Activated naive CD4-positive, alpha-beta T cell treated with anti-CD3 and anti-CD28 coated beads, Interleukin-2, amount 10 ng/mL, durations not matched to agents 7 days and 5 days (primary cell): ENCODE data around the gene CSNK1G3.

ENCODE experiments used
- CTCF ChIA-PET: fragments of 350-600 bp; sonication (Branson Sonifier 250); formaldehyde crosslinking; loops from one replicate; lab custom pipeline; 2021; ENCODE audit warnings: antibody characterized with exemption; lab: Charles Lee
- DNase-seq: peaks from one replicate; pipeline ENCODE4 v3.0.0-alpha.2; 2020
- H3K27ac Mint-ChIP-seq: one replicate; pipeline ENCODE4 v1.8.0; 2021; ENCODE audit warnings: mild to moderate bottlenecking, moderate library complexity, mixed read lengths
- H3K27me3 Mint-ChIP-seq: one replicate; pipeline ENCODE4 v1.8.0; 2021; ENCODE audit warnings: mild to moderate bottlenecking, mixed read lengths
- H3K36me3 Mint-ChIP-seq: one replicate; pipeline ENCODE4 v1.8.0; 2021; ENCODE audit warnings: mixed read lengths
- H3K4me1 Mint-ChIP-seq: one replicate; pipeline ENCODE4 v1.8.0; 2021; ENCODE audit warnings: mixed read lengths
- H3K4me3 Mint-ChIP-seq: one replicate; pipeline ENCODE4 v1.8.0; 2021; ENCODE audit warnings: mild to moderate bottlenecking, moderate library complexity, mixed read lengths
- H3K9me3 Mint-ChIP-seq: one replicate; pipeline ENCODE4 v1.8.0; 2021; ENCODE audit warnings: mixed read lengths

CSNK1G3 gene

DNA sequence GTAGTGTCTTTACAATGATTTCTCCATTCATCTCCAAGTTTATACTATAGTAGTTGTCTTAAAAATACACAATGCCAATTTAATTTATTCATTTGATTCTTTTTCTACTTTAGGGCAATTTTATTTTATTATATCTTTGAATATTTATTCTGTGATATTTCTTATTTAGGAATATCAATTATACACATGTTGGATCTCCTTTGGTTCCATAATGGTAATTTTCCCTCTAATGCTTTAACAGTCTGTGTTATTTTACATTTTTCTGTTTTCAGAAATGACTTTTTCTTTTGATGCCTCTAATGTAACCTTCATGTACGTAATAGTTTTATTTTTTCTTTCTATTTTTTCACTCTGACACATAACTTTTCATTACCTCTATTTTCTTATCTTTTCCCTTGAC lies 153.0 kb downstream of the CSNK1G3 start:
- Mint-ChIP-seq H3K4me3 (no peak overlapping the region), H3K27me3 (peaks cover 4% of the 10 kb centered on the region), H3K36me3 (no peaks in the 10 kb centered on the region), H3K9me3 (no peaks in the 10 kb centered on the region), H3K4me1 (no peaks in the 10 kb centered on the region), H3K27ac (no peak overlapping the region)
- no peak for DNase-seq
- CTCF ChIA-PET, result no interaction called here

DNA sequence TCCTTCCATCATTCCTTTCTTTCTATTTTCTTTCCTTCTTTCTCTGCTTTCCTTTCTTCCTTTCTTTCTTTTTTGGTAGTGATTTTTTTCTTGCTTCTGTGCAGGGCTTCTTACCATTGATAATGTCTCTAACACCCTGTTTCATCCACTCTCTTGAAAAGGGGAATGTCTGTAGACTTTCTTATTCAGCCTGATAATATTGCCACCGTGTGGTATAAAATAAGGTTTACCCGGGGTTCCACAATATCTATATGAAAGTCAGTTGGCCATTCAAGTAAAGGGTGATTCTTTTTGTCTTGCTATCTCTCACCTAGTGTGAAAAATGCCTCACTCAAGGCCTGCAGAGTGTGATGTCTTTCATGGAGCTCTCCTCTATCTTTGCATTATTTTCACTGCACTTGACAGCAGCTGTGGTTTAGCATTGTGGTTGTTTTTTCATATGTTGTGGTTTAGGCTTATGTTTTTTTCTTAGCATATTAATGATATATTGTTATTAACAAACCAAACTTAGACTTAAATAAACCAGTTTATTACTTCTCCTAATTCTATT lies 153.9 kb downstream of the CSNK1G3 start:
- CTCF ChIA-PET, result no interaction called here
- Mint-ChIP-seq H3K27me3 (peaks cover 4% of the 10 kb centered on the region), H3K4me3 (no peak overlapping the region), H3K27ac (no peak overlapping the region), H3K9me3 (no peaks in the 10 kb centered on the region), H3K4me1 (no peaks in the 10 kb centered on the region), H3K36me3 (no peaks in the 10 kb centered on the region)
- no peak for DNase-seq
